IgD-negative memory B cell (primary cell): Measurements from ENCODE around the gene CANT1. TPM values are rescaled to one million over a fixed set of nuclear protein-coding genes. Genes with fewer than 3 reads are reported as not detected.

ENCODE experiments used
- H3K27ac Mint-ChIP-seq, 3 donors: one replicate each; pipeline ENCODE4 v1.8.0; 2020 to 2022; ENCODE audit warnings: mild to moderate bottlenecking in 3 of 3, mixed read lengths in 3 of 3, moderate library complexity in 1 of 3
- H3K27me3 Mint-ChIP-seq: one replicate; pipeline ENCODE4 v1.8.0; 2021; ENCODE audit warnings: mixed read lengths
- H3K36me3 Mint-ChIP-seq: one replicate; pipeline ENCODE4 v1.8.0; 2020; ENCODE audit warnings: mild to moderate bottlenecking, mixed read lengths
- H3K4me1 Mint-ChIP-seq, 3 donors: one replicate each; pipeline ENCODE4 v1.8.0; 2020 to 2022; ENCODE audit warnings: mixed read lengths in 3 of 3, mild to moderate bottlenecking in 1 of 3
- H3K4me3 Mint-ChIP-seq, 4 donors: one replicate each; pipeline ENCODE4 v1.8.0; 2020 to 2022; ENCODE audit warnings: mild to moderate bottlenecking in 4 of 4, mixed read lengths in 4 of 4, moderate library complexity in 3 of 4
- H3K9me3 Mint-ChIP-seq, 3 donors: one replicate each; pipeline ENCODE4 v1.8.0; 2020 to 2021; ENCODE audit warnings: mixed read lengths in 3 of 3, mild to moderate bottlenecking in 1 of 3
- polyA plus RNA-seq: library from polyadenylated mRNA; unstranded; fragments of 300-500 nt; fragmentation: Illumina TruSeq; gene quantifications from one replicate; pipeline ENCODE4 v1.2.3, GENCODE V29; 2021

The CANT1 gene
- polyA plus RNA-seq, 1 donor from 2014 or later: 8.6 TPM

GRCh38 chr17:79000396-79001189 is 9.0 kb downstream of the CANT1 start:
- peak overlapping the region in 1 of 3 donors; percentile 67 for H3K27ac Mint-ChIP-seq
- no peaks in the 10 kb centered on the region for H3K27me3 Mint-ChIP-seq
- peaks cover 0 to 4% (median under 1%) of the 10 kb centered on the region in 3 donors for H3K4me1 Mint-ChIP-seq
- H3K4me3 Mint-ChIP-seq: no peak overlapping the region
- no peaks in the 10 kb centered on the region for H3K9me3 Mint-ChIP-seq
- peaks cover 4% of the 10 kb centered on the region for H3K36me3 Mint-ChIP-seq

DNA sequence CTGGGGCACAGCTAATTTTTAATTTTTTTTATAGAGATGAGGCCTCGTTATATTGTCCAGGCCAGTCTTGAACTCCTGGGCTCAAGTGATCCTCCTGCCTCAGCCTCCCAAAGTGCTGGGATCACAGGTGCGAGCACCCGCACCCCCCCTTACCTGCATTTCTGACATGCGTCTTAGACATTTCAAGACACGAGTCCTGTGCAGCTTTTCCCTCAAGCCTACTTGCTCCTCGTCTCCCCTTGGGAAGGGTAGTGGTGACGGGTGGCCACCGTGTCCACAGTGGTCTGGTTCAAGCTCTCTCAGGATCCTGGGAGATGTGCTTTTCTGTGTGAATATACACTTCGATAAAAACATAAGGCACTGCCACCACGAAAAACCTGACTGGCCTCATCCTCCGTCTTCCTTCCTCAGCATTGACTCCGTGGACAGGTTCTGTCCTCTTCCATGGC is 9.6 kb downstream of the CANT1 start:
- Mint-ChIP-seq H3K4me3 (no peak overlapping the region), H3K9me3 (no peaks in the 10 kb centered on the region), H3K4me1 (peaks cover 0 to 4% (median 0%) of the 10 kb centered on the region in 3 donors), H3K36me3 (peaks cover 4% of the 10 kb centered on the region), H3K27ac (no peak overlapping the region), H3K27me3 (no peaks in the 10 kb centered on the region)

- H3K9me3 Mint-ChIP-seq: no peaks in the 10 kb centered on the region
- H3K36me3 Mint-ChIP-seq: peaks cover 4% of the 10 kb centered on the region
- no peaks in the 10 kb centered on the region for H3K27me3 Mint-ChIP-seq
- H3K4me1 Mint-ChIP-seq: peaks cover 0 to 4% (median 0%) of the 10 kb centered on the region in 3 donors
- H3K27ac Mint-ChIP-seq: no peak overlapping the region
- no peak overlapping the region for H3K4me3 Mint-ChIP-seq
Measured at GRCh38 chr17:78999056-78999768, 10.4 kb downstream of the CANT1 start.

DNA sequence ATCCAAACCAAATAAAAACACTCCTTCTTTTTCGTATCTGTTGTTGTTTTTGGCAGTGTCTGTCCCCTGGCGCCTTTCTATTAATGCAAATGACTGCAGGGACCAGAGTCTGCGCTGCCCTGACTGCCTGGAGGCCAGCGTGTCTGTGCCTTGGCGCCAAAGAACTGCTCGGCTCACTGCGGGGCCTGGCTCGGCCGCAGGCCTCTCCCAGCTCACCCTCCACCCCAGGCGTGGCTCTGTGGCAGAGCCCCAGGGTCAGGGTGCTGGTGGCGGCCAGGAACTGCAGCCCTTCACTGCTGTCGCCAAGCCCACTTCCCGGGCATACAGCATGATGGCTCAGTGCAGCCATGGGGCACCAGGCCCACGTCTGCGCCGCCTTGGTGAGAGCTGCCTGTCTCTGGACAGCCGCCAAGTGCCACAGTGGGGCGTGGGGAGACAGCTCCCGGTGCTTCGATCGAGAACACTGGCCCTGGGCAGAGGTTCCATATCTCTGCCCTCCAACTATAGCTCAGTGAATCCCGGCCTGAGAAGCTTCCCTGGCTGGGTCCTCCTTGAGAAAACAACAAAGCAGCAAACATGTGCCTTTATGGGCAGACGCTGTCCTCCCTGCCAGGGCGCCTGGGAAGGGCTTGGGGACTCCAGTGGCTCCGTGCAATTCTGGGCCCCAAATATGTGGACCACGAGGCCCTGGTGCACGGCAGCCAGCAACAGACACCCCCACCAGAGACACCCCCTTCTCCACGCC is 11.1 kb downstream of the CANT1 start:
- Mint-ChIP-seq H3K27me3 (no peaks in the 10 kb centered on the region), H3K9me3 (peaks cover 0 to under 1% (median 0%) of the 10 kb centered on the region in 3 donors), H3K27ac (peak overlapping the region in 1 of 3 donors; percentile 16), H3K4me1 (peaks cover 0 to 4% (median 0%) of the 10 kb centered on the region in 3 donors), H3K4me3 (no peak overlapping the region), H3K36me3 (peaks cover 4% of the 10 kb centered on the region)

GRCh38 chr17:78997881-78998280 is 11.7 kb downstream of the CANT1 start:
- Mint-ChIP-seq H3K9me3 (peaks cover 0 to 1% (median 0%) of the 10 kb centered on the region in 3 donors), H3K4me3 (no peak overlapping the region), H3K36me3 (peaks cover 4% of the 10 kb centered on the region), H3K4me1 (peaks cover 0 to 8% (median 0%) of the 10 kb centered on the region in 3 donors), H3K27me3 (no peaks in the 10 kb centered on the region), H3K27ac (peak overlapping the region in 1 of 3 donors; percentile 16)

DNA sequence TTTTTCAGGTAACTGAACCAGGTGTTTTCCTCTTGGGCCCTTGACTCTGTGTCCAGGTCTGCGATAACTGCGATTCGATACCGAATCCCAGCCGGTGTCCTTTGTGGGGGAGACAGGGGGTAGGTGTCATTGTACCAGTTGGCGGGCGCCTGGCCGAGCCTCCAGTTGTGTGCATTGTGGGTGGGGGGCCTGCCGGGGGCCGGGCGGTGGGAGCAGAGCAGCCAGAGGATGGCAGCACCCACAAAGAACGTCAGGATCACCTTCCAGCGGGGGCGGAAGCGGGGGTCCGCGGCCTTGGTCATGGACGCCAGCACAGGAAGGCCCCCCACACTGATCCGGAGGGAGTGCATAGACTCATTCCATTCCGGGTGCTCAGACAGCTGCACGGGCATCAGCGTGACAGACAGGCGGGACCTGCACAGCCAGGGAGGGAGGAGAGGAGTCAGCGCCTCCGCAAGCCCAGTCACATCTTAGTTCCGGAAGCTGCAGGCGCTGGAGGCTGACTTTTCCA is 12.3 kb downstream of the CANT1 start:
- H3K9me3 Mint-ChIP-seq: peaks cover 0 to 1% (median 0%) of the 10 kb centered on the region in 3 donors
- no peaks in the 10 kb centered on the region for H3K27me3 Mint-ChIP-seq
- no peak overlapping the region for H3K27ac Mint-ChIP-seq
- H3K36me3 Mint-ChIP-seq: peaks cover 4% of the 10 kb centered on the region
- H3K4me3 Mint-ChIP-seq: no peak overlapping the region
- H3K4me1 Mint-ChIP-seq: peaks cover 0 to 5% (median 0%) of the 10 kb centered on the region in 3 donors

DNA sequence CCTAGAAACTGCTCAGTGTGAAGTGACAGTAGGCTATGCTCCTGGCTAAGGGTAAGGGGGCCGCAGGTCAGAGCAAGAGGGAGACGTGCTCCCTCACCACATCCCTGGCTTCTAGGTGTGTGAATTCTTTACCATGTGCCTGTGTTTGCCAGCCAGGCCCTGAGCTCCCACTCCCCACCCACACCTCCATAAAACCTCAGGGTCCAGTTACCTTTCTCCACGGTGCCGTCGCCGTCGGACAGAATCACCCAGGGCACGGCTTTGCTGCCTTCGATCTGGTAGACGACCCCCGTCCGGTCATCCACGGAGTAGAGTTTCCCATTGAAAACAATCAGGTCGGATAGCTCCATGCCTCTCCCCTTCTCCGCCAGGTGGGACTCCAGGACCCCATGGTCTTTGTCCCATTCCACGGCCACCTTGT is 12.8 kb downstream of the CANT1 start:
- Mint-ChIP-seq H3K9me3 (peaks cover 0 to 1% (median 0%) of the 10 kb centered on the region in 3 donors), H3K4me1 (peaks cover 0 to 4% (median 0%) of the 10 kb centered on the region in 3 donors), H3K27me3 (no peaks in the 10 kb centered on the region), H3K27ac (no peak overlapping the region), H3K36me3 (peaks cover 4% of the 10 kb centered on the region), H3K4me3 (no peak overlapping the region)

DNA sequence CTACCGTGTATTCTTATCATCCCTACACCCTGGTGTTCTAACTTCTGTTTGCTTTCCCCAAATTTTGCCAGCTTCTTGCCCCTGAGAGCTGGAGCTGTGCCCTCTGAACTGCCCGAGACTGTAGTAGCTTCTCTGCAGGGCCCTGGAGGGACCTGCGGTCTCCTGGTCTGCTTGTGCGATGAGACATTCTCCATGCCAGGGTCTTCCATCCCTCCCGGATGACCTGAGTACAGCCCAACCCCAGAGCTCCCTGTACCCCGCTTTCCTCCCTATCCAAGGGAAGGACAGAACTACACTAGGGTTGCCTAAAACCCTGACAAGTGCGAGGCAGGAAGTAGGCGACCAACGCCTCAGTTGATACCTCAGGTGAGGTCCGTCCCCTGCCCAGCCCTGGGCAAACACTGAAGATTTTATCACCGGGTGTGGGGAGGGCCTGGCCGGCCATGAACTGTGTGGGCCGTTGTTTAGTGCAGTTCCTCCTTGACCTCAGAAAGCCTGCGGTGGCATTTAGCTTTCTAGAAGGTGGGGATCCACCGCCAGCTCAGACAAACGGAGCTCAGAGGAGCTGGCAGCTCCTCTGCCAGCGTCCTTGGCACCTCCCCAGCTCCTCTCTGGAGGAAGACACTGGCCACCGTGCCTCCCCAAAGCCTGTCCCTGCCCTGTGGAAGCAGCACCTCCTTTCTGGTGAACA is 13.7 kb downstream of the CANT1 start:
- Mint-ChIP-seq H3K27ac (no peak overlapping the region), H3K36me3 (peaks cover 4% of the 10 kb centered on the region), H3K4me1 (peaks cover 0 to 4% (median 0%) of the 10 kb centered on the region in 3 donors), H3K4me3 (no peak overlapping the region), H3K9me3 (peaks cover 0 to 1% (median 0%) of the 10 kb centered on the region in 3 donors), H3K27me3 (no peaks in the 10 kb centered on the region)

GRCh38 chr17:78995022-78995760 is 14.4 kb downstream of the CANT1 start:
- H3K36me3 Mint-ChIP-seq: peaks cover 6% of the 10 kb centered on the region
- H3K9me3 Mint-ChIP-seq: peaks cover 0 to 1% (median 0%) of the 10 kb centered on the region in 3 donors
- H3K27ac Mint-ChIP-seq: no peak overlapping the region
- no peaks in the 10 kb centered on the region for H3K27me3 Mint-ChIP-seq
- H3K4me1 Mint-ChIP-seq: peaks cover 0 to 4% (median 0%) of the 10 kb centered on the region in 3 donors
- no peak overlapping the region for H3K4me3 Mint-ChIP-seq

- peaks cover 7% of the 10 kb centered on the region for H3K36me3 Mint-ChIP-seq
- H3K9me3 Mint-ChIP-seq: peaks cover 0 to 1% (median 0%) of the 10 kb centered on the region in 3 donors
Measured at GRCh38 chr17:78993981-78994671, 15.4 kb downstream of the CANT1 start.

DNA sequence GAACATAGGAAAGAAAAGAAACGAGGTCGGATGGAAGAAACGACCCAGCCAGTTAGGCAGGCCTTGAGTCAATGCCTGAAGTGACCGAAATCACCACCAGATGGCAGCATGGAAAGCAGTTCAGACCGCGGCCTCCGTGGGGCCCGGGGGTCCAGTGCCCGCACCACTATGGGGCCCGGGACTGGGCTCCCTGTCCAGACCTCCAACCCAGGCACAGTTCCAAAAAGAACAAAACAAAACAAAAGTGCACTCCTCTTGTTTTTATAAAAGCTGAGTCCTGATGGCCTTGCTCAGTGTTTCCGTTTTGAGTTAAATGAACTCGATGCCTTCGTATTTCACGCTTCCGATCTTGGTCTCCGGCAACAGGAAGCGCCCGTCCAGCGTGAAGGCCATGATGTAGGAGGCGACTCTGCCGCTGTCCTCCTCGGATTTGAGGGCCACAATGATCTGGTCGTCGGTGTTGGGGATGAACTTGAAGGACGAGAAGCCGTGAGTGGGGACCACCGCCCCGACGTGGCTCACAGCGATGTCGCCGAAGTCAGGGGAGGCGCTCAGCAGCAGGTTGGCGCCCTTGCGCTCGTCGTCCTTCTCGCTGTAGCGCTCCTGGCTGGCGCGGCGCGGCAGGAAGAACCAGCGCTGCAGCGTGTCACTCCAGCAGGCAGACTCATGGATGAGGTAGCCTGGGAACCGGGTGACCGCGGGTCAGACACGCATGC is 16.2 kb downstream of the CANT1 start:
- Mint-ChIP-seq H3K4me1 (peaks cover 0 to 4% (median 0%) of the 10 kb centered on the region in 3 donors), H3K27ac (peak overlapping the region in 1 of 3 donors; percentile 25), H3K9me3 (peaks cover 0 to 1% (median 0%) of the 10 kb centered on the region in 3 donors), H3K36me3 (peaks cover 7% of the 10 kb centered on the region), H3K4me3 (no peak overlapping the region), H3K27me3 (no peaks in the 10 kb centered on the region)

More at GRCh38 chr17:78993981-78994671, 15.4 kb downstream of the CANT1 start:
- peaks cover 0 to 4% (median 0%) of the 10 kb centered on the region in 3 donors for H3K4me1 Mint-ChIP-seq
- no peaks in the 10 kb centered on the region for H3K27me3 Mint-ChIP-seq
- H3K4me3 Mint-ChIP-seq: no peak overlapping the region
- H3K27ac Mint-ChIP-seq: no peak overlapping the region

- H3K9me3 Mint-ChIP-seq: peaks cover 0 to 1% (median 0%) of the 10 kb centered on the region in 3 donors
- no peak overlapping the region for H3K4me3 Mint-ChIP-seq
- H3K4me1 Mint-ChIP-seq: peaks cover 0 to 4% (median 0%) of the 10 kb centered on the region in 3 donors
- H3K27ac Mint-ChIP-seq: peak overlapping the region in 1 of 3 donors; percentile 25
- no peaks in the 10 kb centered on the region for H3K27me3 Mint-ChIP-seq
- H3K36me3 Mint-ChIP-seq: peaks cover 7% of the 10 kb centered on the region
Measured at GRCh38 chr17:78992542-78993212, 16.9 kb downstream of the CANT1 start.
